IPS DF 6.9 (cell line): Measurements from ENCODE around the gene TTC7B.

Source experiments
- DNase-seq: peaks from one replicate; pipeline ENCODE4 v3.0.0-alpha.2; 2013; ENCODE audit warnings: low read depth, low spot score
- H3K27ac ChIP-seq: one replicate; pipeline ENCODE4 v1.5.1; 2013; ENCODE audit warnings: low read length, control low read depth
- H3K27me3 ChIP-seq: 2 replicates; pipeline ENCODE4 v1.6.1; 2013; ENCODE audit warnings: mild to moderate bottlenecking, low read length; ENCODE audit not compliant: control insufficient read depth, insufficient read depth
- H3K36me3 ChIP-seq: 2 replicates; pipeline ENCODE4 v1.6.1; 2013; ENCODE audit warnings: low read length; ENCODE audit not compliant: control insufficient read depth, insufficient read depth
- H3K4me1 ChIP-seq: 2 replicates; pipeline ENCODE4 v1.6.1; 2013; ENCODE audit warnings: low read length; ENCODE audit not compliant: control insufficient read depth, insufficient read depth
- H3K4me3 ChIP-seq: 2 replicates; pipeline ENCODE4 v1.5.1; 2013; ENCODE audit warnings: mild to moderate bottlenecking, low read length
- H3K9me3 ChIP-seq: 2 replicates; pipeline ENCODE4 v1.6.1; 2013; ENCODE audit warnings: low read length, inconsistent platforms; ENCODE audit not compliant: control insufficient read depth, insufficient read depth
- WGBS: extraction: QIAGEN DNeasy Blood & Tissue Kit; methylation state at CpG from one replicate; pipeline ENCODE4 v1.1.7; 2013; ENCODE audit warnings: mixed read lengths, missing lambda C conversion rate; ENCODE audit not compliant: insufficient read length, insufficient coverage; 5-methylcytosine and 5-hydroxymethylcytosine counted together

Gene TTC7B

GRCh38 chr14:90816681-90817436 lies 629 bp upstream of the TTC7B start:
- Histone ChIP-seq H3K9me3 (no peaks in the 10 kb centered on the region), H3K4me1 (no peaks in the 10 kb centered on the region; the same call in 1 of the 2 replicates), H3K36me3 (no peaks in the 10 kb centered on the region), H3K27ac (no peak overlapping the region), H3K27me3 (no peaks in the 10 kb centered on the region), H3K4me3 (peak overlapping the region; percentile 19; the same call in 1 of the 2 replicates)
- no peak for DNase-seq
- no CpG with 5 or more reads among the region's 16 CpGs for WGBS

GRCh38 chr14:90815572-90815821 lies 733 bp downstream of the TTC7B start:
- no peaks in the 10 kb centered on the region for H3K27me3 ChIP-seq
- no CpG with 5 or more reads among the region's 5 CpGs for WGBS
- DNase-seq: no peak
- peak overlapping the region; percentile 84; the same call in 1 of the 2 replicates for H3K4me3 ChIP-seq
- H3K36me3 ChIP-seq: no peaks in the 10 kb centered on the region
- no peaks in the 10 kb centered on the region; the same call in 1 of the 2 replicates for H3K4me1 ChIP-seq
- no peaks in the 10 kb centered on the region for H3K9me3 ChIP-seq
- no peak overlapping the region for H3K27ac ChIP-seq

- no peaks in the 10 kb centered on the region for H3K9me3 ChIP-seq
- H3K27me3 ChIP-seq: no peaks in the 10 kb centered on the region
- no peak overlapping the region for H3K27ac ChIP-seq
- WGBS: 100% methylated on average over 2 of the region's 13 CpGs
- no peaks in the 10 kb centered on the region; the same call in 1 of the 2 replicates for H3K4me1 ChIP-seq
- no peaks in the 10 kb centered on the region for H3K36me3 ChIP-seq
- DNase-seq: no peak
- peak overlapping the region; percentile 84; the same call in 1 of the 2 replicates for H3K4me3 ChIP-seq
Measured at GRCh38 chr14:90814806-90815571, 1.2 kb downstream of the TTC7B start.

GRCh38 chr14:90813442-90813841 lies 2.8 kb downstream of the TTC7B start:
- whole genome bisulfite sequencing: no CpG with 5 or more reads among the region's 5 CpGs
- Histone ChIP-seq H3K27me3 (no peaks in the 10 kb centered on the region), H3K4me1 (peaks cover 2% of the 10 kb centered on the region; the same call in 1 of the 2 replicates), H3K9me3 (no peaks in the 10 kb centered on the region), H3K36me3 (no peaks in the 10 kb centered on the region), H3K27ac (no peak overlapping the region), H3K4me3 (no peak overlapping the region)
- DNase-seq: no peak

- H3K4me1 ChIP-seq: peaks cover 2% of the 10 kb centered on the region; the same call in 1 of the 2 replicates
- no peak overlapping the region for H3K27ac ChIP-seq
- no peak for DNase-seq
- H3K36me3 ChIP-seq: no peaks in the 10 kb centered on the region
- H3K27me3 ChIP-seq: no peaks in the 10 kb centered on the region
- H3K9me3 ChIP-seq: no peaks in the 10 kb centered on the region
- H3K4me3 ChIP-seq: no peak overlapping the region
- WGBS: no CpG with 5 or more reads among the region's 5 CpGs
Measured at GRCh38 chr14:90812109-90812508, 4.1 kb downstream of the TTC7B start.

- Histone ChIP-seq H3K27me3 (no peaks in the 10 kb centered on the region), H3K4me3 (no peak overlapping the region), H3K9me3 (no peaks in the 10 kb centered on the region), H3K36me3 (no peaks in the 10 kb centered on the region), H3K27ac (no peak overlapping the region), H3K4me1 (peaks cover 2% of the 10 kb centered on the region; the same call in 1 of the 2 replicates)
- no CpG with 5 or more reads among the region's 10 CpGs for WGBS
- DNase-seq: no peak
Measured at GRCh38 chr14:90811641-90812040, 4.6 kb downstream of the TTC7B start.

- no peak overlapping the region for H3K4me3 ChIP-seq
- H3K4me1 ChIP-seq: peaks cover 2% of the 10 kb centered on the region; the same call in 1 of the 2 replicates
- no peaks in the 10 kb centered on the region for H3K27me3 ChIP-seq
Measured at GRCh38 chr14:90810806-90811205, 5.4 kb downstream of the TTC7B start.

GRCh38 chr14:90809530-90810312 lies 6.5 kb downstream of the TTC7B start:
- Histone ChIP-seq H3K4me1 (peaks cover 2% of the 10 kb centered on the region; the same call in 1 of the 2 replicates), H3K36me3 (no peaks in the 10 kb centered on the region), H3K9me3 (no peaks in the 10 kb centered on the region), H3K4me3 (no peak overlapping the region), H3K27me3 (no peaks in the 10 kb centered on the region), H3K27ac (no peak overlapping the region)
- no peak for DNase-seq
- no CpG with 5 or more reads among the region's 7 CpGs for WGBS

More at GRCh38 chr14:90810806-90811205, 5.4 kb downstream of the TTC7B start:
- no peaks in the 10 kb centered on the region for H3K9me3 ChIP-seq
- no peak overlapping the region for H3K27ac ChIP-seq
- WGBS: no CpG with 5 or more reads among the region's 5 CpGs
- H3K36me3 ChIP-seq: no peaks in the 10 kb centered on the region
- DNase-seq: no peak

GRCh38 chr14:90808759-90809529 lies 7.3 kb downstream of the TTC7B start:
- no CpG with 5 or more reads among the region's 15 CpGs for WGBS
- Histone ChIP-seq H3K36me3 (no peaks in the 10 kb centered on the region), H3K27me3 (no peaks in the 10 kb centered on the region), H3K4me1 (peaks cover 2% of the 10 kb centered on the region; the same call in 1 of the 2 replicates), H3K27ac (no peak overlapping the region), H3K4me3 (no peak overlapping the region), H3K9me3 (no peaks in the 10 kb centered on the region)
- DNase-seq: no peak
